ENCODE results near the gene TNS3. TPM values are rescaled to one million over a fixed set of nuclear protein-coding genes. Genes with fewer than 3 reads are reported as not detected.

The TNS3 gene
- total RNA-seq, 1 donor from 2014 or later = 426 TPM

DNA sequence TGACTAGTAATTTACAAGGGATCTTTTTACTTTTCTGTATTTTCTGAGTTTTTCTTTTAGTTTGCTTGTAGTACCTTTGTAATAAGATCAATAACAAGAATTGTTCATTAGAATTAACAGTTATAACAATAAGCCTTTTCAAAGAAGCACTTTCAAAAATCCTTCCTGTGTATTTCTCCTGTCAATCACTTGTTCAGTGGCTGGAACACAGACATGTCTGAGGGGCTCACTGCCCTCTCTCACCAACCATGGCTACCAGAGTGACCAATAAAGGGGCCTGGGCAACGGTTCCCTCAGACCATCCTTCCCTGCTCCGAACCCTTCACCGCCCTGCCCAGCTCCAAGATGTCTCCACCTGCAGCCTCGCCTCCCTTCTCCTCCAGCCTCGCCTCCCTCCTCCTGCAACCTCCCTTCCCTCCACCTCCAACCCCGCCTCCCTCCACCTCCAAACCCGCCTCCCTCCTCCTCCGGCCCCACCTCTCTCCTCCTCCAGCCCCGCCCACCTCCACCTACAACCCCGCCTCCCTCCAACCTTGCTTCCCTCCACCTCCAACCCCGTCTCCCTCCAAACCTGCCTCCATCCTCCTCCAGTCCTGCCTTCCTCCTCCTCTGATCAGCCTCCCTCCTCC is 353.4 kb downstream of the TNS3 start:
- TF ChIP-seq CTCF (IDR thresholded peaks at IDR 0.05) = no peak
- DNase-seq (ENCODE audit: low spot score) = no peak
- Mint-ChIP-seq H3K4me1 (ENCODE audit: low read depth) (peaks cover 22% of the 10 kb centered on the region), H3K27ac (ENCODE audit: unreplicated experiment) (peak overlapping the region; percentile 37), H3K27me3 (ENCODE audit: low read depth) (no peaks in the 10 kb centered on the region), H3K9me3 (ENCODE audit: low read depth) (no peaks in the 10 kb centered on the region), H3K4me3 (ENCODE audit: unreplicated experiment) (no peak overlapping the region), H3K36me3 (ENCODE audit: low read depth) (no peaks in the 10 kb centered on the region)

GRCh38 chr7:47227762-47228177 is 354.1 kb downstream of the TNS3 start:
- Mint-ChIP-seq H3K4me3 (ENCODE audit: unreplicated experiment) (no peak overlapping the region), H3K36me3 (ENCODE audit: low read depth) (no peaks in the 10 kb centered on the region), H3K27me3 (ENCODE audit: low read depth) (no peaks in the 10 kb centered on the region), H3K4me1 (ENCODE audit: low read depth) (peaks cover 21% of the 10 kb centered on the region), H3K9me3 (ENCODE audit: low read depth) (no peaks in the 10 kb centered on the region), H3K27ac (ENCODE audit: unreplicated experiment) (peak overlapping the region; percentile 66)
- DNase-seq (ENCODE audit: low spot score) = no peak
- TF ChIP-seq CTCF (IDR thresholded peaks at IDR 0.05) = no peak

DNA sequence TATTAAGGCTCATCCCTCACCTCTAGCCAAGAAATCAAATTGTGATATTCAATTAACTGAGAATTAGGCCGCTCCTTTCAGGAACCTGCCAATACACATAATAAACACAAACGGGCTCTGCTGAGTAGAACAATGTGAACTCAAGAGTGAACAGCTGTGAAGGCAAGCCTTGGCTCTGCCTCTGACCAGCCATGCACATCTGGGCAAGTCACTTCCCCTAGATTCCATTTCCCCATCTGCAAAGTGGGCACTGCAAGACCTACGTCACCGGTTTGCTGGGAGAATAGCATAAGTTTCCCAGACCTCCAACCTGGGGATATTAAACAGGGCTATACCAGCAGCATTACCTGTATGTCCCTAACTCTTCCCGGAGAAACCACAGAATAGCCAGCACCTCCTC is 355.2 kb downstream of the TNS3 start:
- Mint-ChIP-seq H3K9me3 (ENCODE audit: low read depth) (no peaks in the 10 kb centered on the region), H3K27ac (ENCODE audit: unreplicated experiment) (no peak overlapping the region), H3K4me3 (ENCODE audit: unreplicated experiment) (no peak overlapping the region), H3K4me1 (ENCODE audit: low read depth) (peaks cover 23% of the 10 kb centered on the region), H3K27me3 (ENCODE audit: low read depth) (no peaks in the 10 kb centered on the region), H3K36me3 (ENCODE audit: low read depth) (no peaks in the 10 kb centered on the region)
- TF ChIP-seq CTCF (IDR thresholded peaks at IDR 0.05) = no peak
- DNase-seq (ENCODE audit: low spot score) = no peak

DNA sequence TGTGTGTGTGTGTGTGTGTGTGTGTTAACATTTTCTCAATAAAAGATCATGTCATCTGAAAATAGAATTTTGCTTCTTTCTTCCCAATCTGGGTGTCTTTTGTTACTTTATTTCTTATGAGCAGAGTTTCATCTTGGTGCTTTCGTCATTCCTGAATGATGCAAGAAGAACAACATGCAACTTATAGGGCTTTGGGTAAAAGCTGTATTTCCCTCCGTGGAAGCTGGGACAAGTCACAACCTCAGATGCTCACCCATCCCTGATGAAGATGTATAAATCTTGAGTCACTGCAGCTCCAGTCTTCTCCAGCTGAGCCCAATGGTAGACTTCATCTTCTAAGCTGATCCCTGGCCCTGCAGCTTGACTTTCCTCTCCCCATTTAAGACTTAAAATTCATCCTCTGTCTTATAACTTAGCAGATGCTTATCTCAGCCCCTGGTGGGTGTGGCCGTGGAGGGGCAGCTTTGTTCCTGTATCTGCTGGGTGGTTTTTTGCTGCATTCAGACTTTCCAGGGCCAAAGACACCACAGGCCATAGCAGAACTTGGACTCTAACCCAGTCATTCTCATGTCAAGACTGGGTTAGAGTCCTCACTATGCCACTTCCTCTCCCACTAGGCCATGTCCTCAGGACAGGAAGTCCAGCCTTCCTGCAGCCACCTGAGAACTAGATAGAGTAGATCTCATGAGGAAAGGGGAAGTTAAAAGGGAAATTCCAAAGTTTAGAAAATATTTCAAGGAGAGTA is 356.4 kb downstream of the TNS3 start:
- H3K27ac Mint-ChIP-seq (ENCODE audit: unreplicated experiment) = no peak overlapping the region

More for the DNA sequence above, 356.4 kb downstream of the TNS3 start:
- H3K36me3 Mint-ChIP-seq (ENCODE audit: low read depth) = no peaks in the 10 kb centered on the region
- no peaks in the 10 kb centered on the region for H3K9me3 Mint-ChIP-seq (ENCODE audit: low read depth)
- no peak for TF ChIP-seq CTCF (IDR thresholded peaks at IDR 0.05)
- no peak for DNase-seq (ENCODE audit: low spot score)
- H3K4me1 Mint-ChIP-seq (ENCODE audit: low read depth) = peaks cover 25% of the 10 kb centered on the region
- no peaks in the 10 kb centered on the region for H3K27me3 Mint-ChIP-seq (ENCODE audit: low read depth)
- H3K4me3 Mint-ChIP-seq (ENCODE audit: unreplicated experiment) = no peak overlapping the region

Data from chondrocyte (in vitro differentiated cells).